ENCODE results near the gene SMYD2. TPM values are rescaled to one million over a fixed set of nuclear protein-coding genes. Genes with fewer than 3 reads are reported as not detected.

SMYD2 gene
- total and polyA plus RNA-seq, 2 of the 8 experiments (the other 6 are each of a cell fraction or from before 2014, with no cell fraction given): 3.0 to 5.2 TPM

GRCh38 chr1:214361636-214362035, 80.7 kb downstream of the SMYD2 start (continued):
- TF ChIP-seq, protein P1, sequence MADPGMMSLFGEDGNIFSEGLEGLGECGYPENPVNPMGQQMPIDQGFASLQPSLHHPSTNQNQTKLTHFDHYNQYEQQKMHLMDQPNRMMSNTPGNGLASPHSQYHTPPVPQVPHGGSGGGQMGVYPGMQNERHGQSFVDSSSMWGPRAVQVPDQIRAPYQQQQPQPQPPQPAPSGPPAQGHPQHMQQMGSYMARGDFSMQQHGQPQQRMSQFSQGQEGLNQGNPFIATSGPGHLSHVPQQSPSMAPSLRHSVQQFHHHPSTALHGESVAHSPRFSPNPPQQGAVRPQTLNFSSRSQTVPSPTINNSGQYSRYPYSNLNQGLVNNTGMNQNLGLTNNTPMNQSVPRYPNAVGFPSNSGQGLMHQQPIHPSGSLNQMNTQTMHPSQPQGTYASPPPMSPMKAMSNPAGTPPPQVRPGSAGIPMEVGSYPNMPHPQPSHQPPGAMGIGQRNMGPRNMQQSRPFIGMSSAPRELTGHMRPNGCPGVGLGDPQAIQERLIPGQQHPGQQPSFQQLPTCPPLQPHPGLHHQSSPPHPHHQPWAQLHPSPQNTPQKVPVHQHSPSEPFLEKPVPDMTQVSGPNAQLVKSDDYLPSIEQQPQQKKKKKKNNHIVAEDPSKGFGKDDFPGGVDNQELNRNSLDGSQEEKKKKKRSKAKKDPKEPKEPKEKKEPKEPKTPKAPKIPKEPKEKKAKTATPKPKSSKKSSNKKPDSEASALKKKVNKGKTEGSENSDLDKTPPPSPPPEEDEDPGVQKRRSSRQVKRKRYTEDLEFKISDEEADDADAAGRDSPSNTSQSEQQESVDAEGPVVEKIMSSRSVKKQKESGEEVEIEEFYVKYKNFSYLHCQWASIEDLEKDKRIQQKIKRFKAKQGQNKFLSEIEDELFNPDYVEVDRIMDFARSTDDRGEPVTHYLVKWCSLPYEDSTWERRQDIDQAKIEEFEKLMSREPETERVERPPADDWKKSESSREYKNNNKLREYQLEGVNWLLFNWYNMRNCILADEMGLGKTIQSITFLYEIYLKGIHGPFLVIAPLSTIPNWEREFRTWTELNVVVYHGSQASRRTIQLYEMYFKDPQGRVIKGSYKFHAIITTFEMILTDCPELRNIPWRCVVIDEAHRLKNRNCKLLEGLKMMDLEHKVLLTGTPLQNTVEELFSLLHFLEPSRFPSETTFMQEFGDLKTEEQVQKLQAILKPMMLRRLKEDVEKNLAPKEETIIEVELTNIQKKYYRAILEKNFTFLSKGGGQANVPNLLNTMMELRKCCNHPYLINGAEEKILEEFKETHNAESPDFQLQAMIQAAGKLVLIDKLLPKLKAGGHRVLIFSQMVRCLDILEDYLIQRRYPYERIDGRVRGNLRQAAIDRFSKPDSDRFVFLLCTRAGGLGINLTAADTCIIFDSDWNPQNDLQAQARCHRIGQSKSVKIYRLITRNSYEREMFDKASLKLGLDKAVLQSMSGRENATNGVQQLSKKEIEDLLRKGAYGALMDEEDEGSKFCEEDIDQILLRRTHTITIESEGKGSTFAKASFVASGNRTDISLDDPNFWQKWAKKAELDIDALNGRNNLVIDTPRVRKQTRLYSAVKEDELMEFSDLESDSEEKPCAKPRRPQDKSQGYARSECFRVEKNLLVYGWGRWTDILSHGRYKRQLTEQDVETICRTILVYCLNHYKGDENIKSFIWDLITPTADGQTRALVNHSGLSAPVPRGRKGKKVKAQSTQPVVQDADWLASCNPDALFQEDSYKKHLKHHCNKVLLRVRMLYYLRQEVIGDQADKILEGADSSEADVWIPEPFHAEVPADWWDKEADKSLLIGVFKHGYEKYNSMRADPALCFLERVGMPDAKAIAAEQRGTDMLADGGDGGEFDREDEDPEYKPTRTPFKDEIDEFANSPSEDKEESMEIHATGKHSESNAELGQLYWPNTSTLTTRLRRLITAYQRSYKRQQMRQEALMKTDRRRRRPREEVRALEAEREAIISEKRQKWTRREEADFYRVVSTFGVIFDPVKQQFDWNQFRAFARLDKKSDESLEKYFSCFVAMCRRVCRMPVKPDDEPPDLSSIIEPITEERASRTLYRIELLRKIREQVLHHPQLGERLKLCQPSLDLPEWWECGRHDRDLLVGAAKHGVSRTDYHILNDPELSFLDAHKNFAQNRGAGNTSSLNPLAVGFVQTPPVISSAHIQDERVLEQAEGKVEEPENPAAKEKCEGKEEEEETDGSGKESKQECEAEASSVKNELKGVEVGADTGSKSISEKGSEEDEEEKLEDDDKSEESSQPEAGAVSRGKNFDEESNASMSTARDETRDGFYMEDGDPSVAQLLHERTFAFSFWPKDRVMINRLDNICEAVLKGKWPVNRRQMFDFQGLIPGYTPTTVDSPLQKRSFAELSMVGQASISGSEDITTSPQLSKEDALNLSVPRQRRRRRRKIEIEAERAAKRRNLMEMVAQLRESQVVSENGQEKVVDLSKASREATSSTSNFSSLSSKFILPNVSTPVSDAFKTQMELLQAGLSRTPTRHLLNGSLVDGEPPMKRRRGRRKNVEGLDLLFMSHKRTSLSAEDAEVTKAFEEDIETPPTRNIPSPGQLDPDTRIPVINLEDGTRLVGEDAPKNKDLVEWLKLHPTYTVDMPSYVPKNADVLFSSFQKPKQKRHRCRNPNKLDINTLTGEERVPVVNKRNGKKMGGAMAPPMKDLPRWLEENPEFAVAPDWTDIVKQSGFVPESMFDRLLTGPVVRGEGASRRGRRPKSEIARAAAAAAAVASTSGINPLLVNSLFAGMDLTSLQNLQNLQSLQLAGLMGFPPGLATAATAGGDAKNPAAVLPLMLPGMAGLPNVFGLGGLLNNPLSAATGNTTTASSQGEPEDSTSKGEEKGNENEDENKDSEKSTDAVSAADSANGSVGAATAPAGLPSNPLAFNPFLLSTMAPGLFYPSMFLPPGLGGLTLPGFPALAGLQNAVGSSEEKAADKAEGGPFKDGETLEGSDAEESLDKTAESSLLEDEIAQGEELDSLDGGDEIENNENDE (IDR thresholded peaks at IDR 0.05; ENCODE audit: insufficient replicate concordance, low read length): no peak
- TF ChIP-seq ASH2L (IDR thresholded peaks at IDR 0.05; ENCODE audit: low read length): no peak

Data from H1 (cell line).